Esophagus muscularis mucosa (tissue), 4 donors: ENCODE measurements around the gene NRBF2. TPM values are rescaled to one million over a fixed set of nuclear protein-coding genes. Genes with fewer than 3 reads are reported as not detected.

ENCODE experiments used
- DNase-seq: peaks from one replicate; pipeline ENCODE4 v3.0.0-alpha.2; 2017; ENCODE audit errors: extremely low spot score
- H3K27ac ChIP-seq, 4 donors: fragments of 200-600 bp; sonication (generic); replicated peaks in 1 of 4; 1 replicate in 3 of 4; 2 replicates in 1 of 4; pipeline ENCODE4 v1.5.1; 2016 to 2019; ENCODE audit warnings: mild to moderate bottlenecking in 1 of 4
- H3K27me3 ChIP-seq, 4 donors: fragments of 200-600 bp; sonication (generic); one replicate each; pipeline versions ENCODE4 v1.5.1 to v1.6.0; 2016 to 2019
- H3K36me3 ChIP-seq, 4 donors: fragments of 200-600 bp; sonication (generic); one replicate each; pipeline ENCODE4 v1.5.1; 2016 to 2019
- H3K4me1 ChIP-seq, 4 donors: fragments of 200-600 bp; sonication (generic); one replicate each; pipeline ENCODE4 v1.5.1; 2016 to 2019
- H3K4me3 ChIP-seq, 4 donors: fragments of 200-600 bp; sonication (generic); 1 replicate in 2 of 4; 2 replicates in 2 of 4; pipeline ENCODE4 v1.5.1; 2016 to 2019; ENCODE audit warnings: mild to moderate bottlenecking in 4 of 4, moderate library complexity in 1 of 4
- H3K9me3 ChIP-seq, 4 donors: fragments of 200-600 bp; sonication (generic); 1 replicate in 3 of 4; 2 replicates in 1 of 4; pipeline ENCODE4 v1.5.1; 2016 to 2019
- CTCF ChIP-seq, 3 experiments: fragments of 200-600 bp in 2 of 3; fragments of 450-650 bp in 1 of 3; sonication (generic) in 2 of 3; IDR thresholded peaks; one replicate each; pipeline ENCODE4 v1.5.1; 2017 to 2019; ENCODE audit warnings: antibody characterized with exemption in 3 of 3, mild to moderate bottlenecking in 2 of 3, moderate library complexity in 1 of 3
- EP300 ChIP-seq: sonication (generic); formaldehyde crosslinking; IDR thresholded peaks from one replicate; pipeline ENCODE4 v1.6.1; 2017; ENCODE audit warnings: antibody characterized with exemption
- POLR2A ChIP-seq: fragments of 450-650 bp; IDR thresholded peaks from one replicate; pipeline ENCODE4 v1.6.1; 2017; ENCODE audit warnings: antibody characterized with exemption, moderate library complexity, mild to moderate bottlenecking, low read depth
- POLR2AphosphoS5 ChIP-seq, 2 donors: sonication (generic); formaldehyde crosslinking; IDR thresholded peaks; one replicate each; pipeline ENCODE4 v1.6.1; 2017; ENCODE audit warnings: antibody characterized with exemption in 2 of 2
- WGBS: methylation state at CpG from one replicate; pipeline ENCODE4 v1.1.5; 2018; 5-methylcytosine and 5-hydroxymethylcytosine counted together
- intact Hi-C: fragments of 100-400 bp; cut with DNase I; formaldehyde crosslinking; loops from one replicate; pipeline ENCODE4 v1.15.1; 2023
- total RNA-seq, 4 donors: library from RNA; depleted of rRNA; stranded (reverse); fragments of >200 nt; gene quantifications; one replicate each; pipeline versions ENCODE4 v1.1.0 to v1.2.1, GENCODE V29; 2016

Gene NRBF2
- total RNA-seq, 4 donors from 2014 or later: 9.6 to 16.7 (median 11.7) TPM

- H3K36me3 ChIP-seq: peaks cover 0 to 11% (median 0%) of the 10 kb centered on the region in 4 donors
- H3K9me3 ChIP-seq: no peaks in the 10 kb centered on the region
- no peak for DNase-seq
- H3K27me3 ChIP-seq: no peaks in the 10 kb centered on the region
- H3K4me1 ChIP-seq: peaks cover 6 to 28% (median 20%) of the 10 kb centered on the region in 4 donors
- intact Hi-C loops: no loop called here
- no peak overlapping the region for H3K27ac ChIP-seq
- TF ChIP-seq POLR2AphosphoS5 (IDR thresholded peaks at IDR 0.05) (no peak), POLR2A (no peak), EP300 (no peak), CTCF (IDR thresholded peaks at IDR 0.05) (no peak)
- WGBS: 95% methylated on average over 6 of the region's 6 CpGs
- H3K4me3 ChIP-seq: no peak overlapping the region
Measured at GRCh38 chr10:63142136-63142535, 9.0 kb downstream of the NRBF2 start.

- TF ChIP-seq CTCF (IDR thresholded peaks at IDR 0.05) (no peak), POLR2A (no peak), EP300 (no peak), POLR2AphosphoS5 (IDR thresholded peaks at IDR 0.05) (no peak)
Measured at GRCh38 chr10:63143987-63144386, 10.9 kb downstream of the NRBF2 start.

GRCh38 chr10:63145782-63146181 is 12.7 kb downstream of the NRBF2 start:
- Histone ChIP-seq H3K27me3 (no peaks in the 10 kb centered on the region), H3K4me1 (peaks cover 6 to 23% (median 19%) of the 10 kb centered on the region in 4 donors), H3K36me3 (peaks cover 0 to 17% (median 1%) of the 10 kb centered on the region in 4 donors), H3K9me3 (no peaks in the 10 kb centered on the region), H3K27ac (no peak overlapping the region), H3K4me3 (no peak overlapping the region)
- intact Hi-C loops: no loop called here
- TF ChIP-seq POLR2AphosphoS5 (IDR thresholded peaks at IDR 0.05) (no peak), CTCF (IDR thresholded peaks at IDR 0.05) (no peak), POLR2A (no peak), EP300 (no peak)
- DNase-seq: no peak

More at GRCh38 chr10:63143987-63144386, 10.9 kb downstream of the NRBF2 start:
- H3K27me3 ChIP-seq: no peaks in the 10 kb centered on the region
- no peaks in the 10 kb centered on the region for H3K9me3 ChIP-seq
- peaks cover 6 to 24% (median 19%) of the 10 kb centered on the region in 4 donors for H3K4me1 ChIP-seq
- peaks cover 0 to 17% (median 0%) of the 10 kb centered on the region in 4 donors for H3K36me3 ChIP-seq
- WGBS: 82% methylated on average over 5 of the region's 5 CpGs
- no peak for DNase-seq
- no peak overlapping the region for H3K4me3 ChIP-seq
- intact Hi-C loops: no loop called here
- no peak overlapping the region for H3K27ac ChIP-seq

- H3K27ac ChIP-seq: no peak overlapping the region
- intact Hi-C loops: no loop called here
Measured at GRCh38 chr10:63146503-63146902, 13.4 kb downstream of the NRBF2 start.

More at GRCh38 chr10:63146503-63146902, 13.4 kb downstream of the NRBF2 start:
- no peak overlapping the region for H3K4me3 ChIP-seq
- H3K4me1 ChIP-seq: peaks cover 6 to 18% (median 16%) of the 10 kb centered on the region in 4 donors
- H3K36me3 ChIP-seq: peaks cover 0 to 18% (median 3%) of the 10 kb centered on the region in 4 donors
- TF ChIP-seq POLR2A (no peak), CTCF (IDR thresholded peaks at IDR 0.05) (no peak), EP300 (no peak), POLR2AphosphoS5 (IDR thresholded peaks at IDR 0.05) (no peak)
- no peaks in the 10 kb centered on the region for H3K27me3 ChIP-seq
- DNase-seq: no peak
- H3K9me3 ChIP-seq: no peaks in the 10 kb centered on the region
